Endothelial cell of umbilical vein (primary cell): ENCODE results near the gene ADAMTS17. TPM values are rescaled to one million over a fixed set of nuclear protein-coding genes. Genes with fewer than 3 reads are reported as not detected.

Experiments
- BruUV-seq: library from RNA; stranded (reverse); fragments of 400-500 nt; replicated peaks from 2 replicates; lab custom pipeline; 2021; lab: Mats Ljungman, UMichigan
- CTCF ChIA-PET: fragments of 300-600, 350-600 bp; sonication (Branson Sonifier 250); formaldehyde crosslinking; loops from one replicate; lab custom pipeline; 2021; ENCODE audit warnings: antibody characterized with exemption, inconsistent platforms; lab: Charles Lee
- POLR2A ChIA-PET: fragments of 300-600, 350-600 bp; sonication (Branson Sonifier 250); formaldehyde crosslinking; loops from one replicate; lab custom pipeline; 2021; ENCODE audit warnings: antibody characterized with exemption, inconsistent platforms; lab: Charles Lee
- DNase-seq: peaks from one replicate; pipeline ENCODE4 v3.0.0-alpha.2; 2011; ENCODE audit warnings: low read depth, low spot score
- FAIRE-seq: peaks from 2 replicates; lab custom pipeline; 2011; peaks lifted over from hg19 to GRCh38; lab: Jason Lieb, UNC
- H2AFZ ChIP-seq: 2 replicates; pipeline ENCODE4 v1.6.0; 2012; ENCODE audit warnings: low read depth, low read length, control low read depth, inconsistent platforms
- H3K27ac ChIP-seq: 2 replicates; pipeline ENCODE4 v1.5.1; 2011; ENCODE audit warnings: low read depth, mild to moderate bottlenecking, control low read depth, low read length, moderate library complexity; ENCODE audit not compliant: insufficient read depth
- H3K27me3 ChIP-seq, 2 experiments: 2 replicates each; pipeline versions ENCODE4 v1.6.0 to v1.6.1; 2011; ENCODE audit warnings: low read length in 2 of 2, mixed read lengths in 1 of 2; ENCODE audit not compliant: control insufficient read depth in 2 of 2, insufficient read depth in 2 of 2
- H3K36me3 ChIP-seq, 2 experiments: 2 replicates in 1 of 2; 3 replicates in 1 of 2; pipeline ENCODE4 v1.5.1; 2011; ENCODE audit warnings: low read length in 2 of 2, mild to moderate bottlenecking in 1 of 2, moderate library complexity in 1 of 2; ENCODE audit not compliant: control insufficient read depth in 2 of 2, insufficient read depth in 2 of 2; ENCODE audit errors: extremely low read depth in 1 of 2
- H3K4me1 ChIP-seq: 3 replicates; pipeline ENCODE4 v1.5.1; 2011; ENCODE audit warnings: mild to moderate bottlenecking, low read length; ENCODE audit not compliant: control insufficient read depth, insufficient read depth; ENCODE audit errors: extremely low read depth
- H3K4me2 ChIP-seq: 2 replicates; pipeline ENCODE4 v1.6.1; 2011; ENCODE audit warnings: low read length, control low read depth, mixed read lengths; ENCODE audit not compliant: insufficient read depth
- H3K4me3 ChIP-seq, 3 experiments: fragments of 200-600 bp in 1 of 3; sonication (generic), shearing (Covaris generic) in 1 of 3; replicated peaks in 1 of 3; 2 replicates each; pipeline ENCODE4 v1.5.1; 2011 to 2016; ENCODE audit warnings: control low read depth in 3 of 3, low read length in 3 of 3, mild to moderate bottlenecking in 2 of 3, inconsistent platforms in 1 of 3, low read depth in 1 of 3, moderate library complexity in 1 of 3; ENCODE audit not compliant: insufficient read depth in 1 of 3
- H3K79me2 ChIP-seq: 2 replicates; pipeline ENCODE4 v1.6.0; 2012; ENCODE audit warnings: low read length, inconsistent platforms; ENCODE audit not compliant: control insufficient read depth, insufficient read depth
- H3K9ac ChIP-seq: replicated peaks from 2 replicates; pipeline ENCODE3; 2011; ENCODE audit warnings: low read length, control low read depth; ENCODE audit not compliant: insufficient read depth; ENCODE audit errors: extremely low read depth
- H3K9me1 ChIP-seq: replicated peaks from 3 replicates; pipeline ENCODE4 v1.6.0; 2011; ENCODE audit warnings: mild to moderate bottlenecking, low read length; ENCODE audit not compliant: control insufficient read depth, insufficient read depth; ENCODE audit errors: extremely low read depth
- H3K9me3 ChIP-seq: replicated peaks from 2 replicates; pipeline ENCODE4 v1.5.1; 2012; ENCODE audit warnings: low read length, inconsistent platforms; ENCODE audit not compliant: control insufficient read depth, insufficient read depth
- H4K20me1 ChIP-seq: replicated peaks from 2 replicates; pipeline ENCODE3; 2011; ENCODE audit warnings: mild to moderate bottlenecking, low read length; ENCODE audit not compliant: control insufficient read depth, insufficient read depth; ENCODE audit errors: extremely low read depth
- CTCF ChIP-seq, 2 donors: IDR thresholded peaks; 1 replicate in 1 of 2; 2 replicates in 1 of 2; pipeline ENCODE4 v1.5.1; 2011; ENCODE audit warnings: low read length in 2 of 2, mild to moderate bottlenecking in 2 of 2, moderate library complexity in 2 of 2, control low read depth in 1 of 2, inconsistent platforms in 1 of 2, low read depth in 1 of 2; ENCODE audit not compliant: insufficient read depth in 1 of 2; ENCODE audit errors: extremely low read depth in 1 of 2
- EZH2 ChIP-seq: IDR thresholded peaks from 2 replicates; pipeline ENCODE4 v1.6.1; 2012; ENCODE audit warnings: borderline replicate concordance, low read depth, mild to moderate bottlenecking, moderate library complexity, low read length, inconsistent platforms; ENCODE audit not compliant: severe bottlenecking
- FOS ChIP-seq: IDR thresholded peaks from 2 replicates; pipeline ENCODE4 v1.6.1; 2011; ENCODE audit warnings: mild to moderate bottlenecking, low read length, moderate library complexity, borderline replicate concordance; ENCODE audit not compliant: insufficient read depth
- JUN ChIP-seq: IDR thresholded peaks from 2 replicates; pipeline ENCODE4 v1.6.1; 2011; ENCODE audit warnings: borderline replicate concordance, low read depth; ENCODE audit not compliant: insufficient read length, insufficient read depth
- MAX ChIP-seq: IDR thresholded peaks from 2 replicates; pipeline ENCODE4 v1.6.1; 2011; ENCODE audit not compliant: insufficient read depth, insufficient read length
- MYC ChIP-seq: IDR thresholded peaks from one replicate; pipeline ENCODE4 v1.6.1; 2011; ENCODE audit warnings: mild to moderate bottlenecking, low read depth, low read length
- POLR2A ChIP-seq: IDR thresholded peaks from 2 replicates; pipeline ENCODE4 v1.6.1; 2012; ENCODE audit warnings: low read depth, mild to moderate bottlenecking, control low read depth, low read length
- POLR2AphosphoS5 ChIP-seq: IDR thresholded peaks from 2 replicates; pipeline ENCODE4 v1.6.1; 2012; ENCODE audit warnings: low read depth, mild to moderate bottlenecking, control low read depth, low read length, moderate library complexity; ENCODE audit not compliant: insufficient read depth
- dilution Hi-C: fragments of 300-500 bp; cut with MboI; formaldehyde crosslinking; loops from one replicate; pipeline ENCODE4 v1.15.0; 2019; ENCODE audit warnings: low sequenced_read_pairs; ENCODE audit not compliant: extremely low pct_ligation_motif_present
- intact Hi-C: fragments of 100-400 bp; cut with micrococcal nuclease; formaldehyde crosslinking; loops from one replicate; pipeline ENCODE4 v1.10.0; 2022
- polyA plus RNA-seq, 4 experiments: library from polyadenylated mRNA; depleted of rRNA in 3 of 4; stranded (reverse) in 3 of 4; unstranded in 1 of 4; fragments of >200 nt; gene quantifications; 2 replicates each; pipeline versions ENCODE4 v1.2.1 to v1.2.3, GENCODE V29; 2011 to 2012; ENCODE audit warnings: missing spikeins in 1 of 4
- total RNA-seq: library from RNA; stranded (reverse); gene quantifications from 2 replicates; pipeline ENCODE4 v1.2.3, GENCODE V29; 2021

Gene ADAMTS17
- total and polyA plus RNA-seq, 2 donors (not counting 3 experiments of a cell fraction or from before 2014, with no cell fraction given), result 0.12 TPM; not detected in 1

GRCh38 chr15:99930696-99931095, 411.1 kb downstream of the ADAMTS17 start:
- intact Hi-C loops (loop anchor here (2.0 kb wide), 1 partner anchor 112 kb away; no protein-coding TSS in a partner anchor), dilution Hi-C loops (no loop called here)
- no peak overlapping the region for H3K9ac ChIP-seq

GRCh38 chr15:99929266-99929665, 412.5 kb downstream of the ADAMTS17 start:
- TF ChIP-seq JUN (no peak), CTCF (IDR thresholded peaks at IDR 0.05; ENCODE audit: extremely low read depth in 1 of 2, insufficient read depth in 1 of 2, low read depth in 1 of 2, low read length in 2 of 2) (no peak), POLR2AphosphoS5 (no peak), EZH2 (no peak), MYC (no peak), POLR2A (no peak), FOS (no peak)
- Histone ChIP-seq H3K4me2 (no peak overlapping the region), H2AFZ (no peak overlapping the region), H3K4me1 (peaks cover 5% of the 10 kb centered on the region), H3K36me3 (no peaks in the 10 kb centered on the region), H4K20me1 (no peaks in the 10 kb centered on the region), H3K9ac (no peak overlapping the region), H3K27ac (no peak overlapping the region), H3K9me3 (no peaks in the 10 kb centered on the region), H3K4me3 (no peak overlapping the region), H3K79me2 (no peaks in the 10 kb centered on the region), H3K27me3 (peaks cover 0 to 4% of the 10 kb centered on the region in 2 experiments), H3K9me1 (no peaks in the 10 kb centered on the region)
- BruUV-seq, result no TSS peak
- DNase-seq, result no peak
- dilution Hi-C loops (no loop called here), intact Hi-C loops (loop anchor here (2.0 to 5.0 kb wide), 5 partner anchors 183 to 673 kb away; partner anchors contain the start of genes ASB7 and LINS1)
- CTCF ChIA-PET, result interaction anchor here (1.0 to 3.6 kb wide), 10 partner anchors 8 to 690 kb away, joined by 3 to 46 read pairs (median 8); partner anchors contain the start of gene ADAMTS17
- POLR2A ChIA-PET, result no interaction called here
- no peak for FAIRE-seq

More at GRCh38 chr15:99930696-99931095, 411.1 kb downstream of the ADAMTS17 start:
- ChIA-PET POLR2A (no interaction called here), CTCF (interaction anchor here (0.8 to 3.6 kb wide), 4 partner anchors 201 to 943 kb away, joined by 3 to 46 read pairs (median 4); no protein-coding TSS in a partner anchor)
- no peaks in the 10 kb centered on the region for H3K9me1 ChIP-seq
- H3K4me1 ChIP-seq, result peaks cover 5% of the 10 kb centered on the region
- BruUV-seq, result no TSS peak
- no peak overlapping the region for H2AFZ ChIP-seq
- H3K9me3 ChIP-seq, result no peaks in the 10 kb centered on the region
- TF ChIP-seq MYC, result no peak
- no peak for TF ChIP-seq MAX
- H3K4me2 ChIP-seq, result no peak overlapping the region
- no peaks in the 10 kb centered on the region for H4K20me1 ChIP-seq
- no peak overlapping the region for H3K4me3 ChIP-seq
- H3K79me2 ChIP-seq, result no peaks in the 10 kb centered on the region
- no peaks in the 10 kb centered on the region for H3K36me3 ChIP-seq
- H3K27me3 ChIP-seq, result peaks cover 0 to 3% of the 10 kb centered on the region in 2 experiments
- H3K27ac ChIP-seq, result no peak overlapping the region
- DNase-seq (no peak), FAIRE-seq (no peak)
